Measurements from ENCODE around the gene DTNBP1.

- TF ChIP-seq CTCF (IDR thresholded peaks at IDR 0.05; ENCODE audit: extremely low read depth in 1 of 2, insufficient read depth in 1 of 2, low read depth in 1 of 2, low read length in 2 of 2), result peak in 1 of 2 donors; percentile 1
- TF ChIP-seq EZH2 (IDR thresholded peaks at IDR 0.05; ENCODE audit: borderline replicate concordance, low read depth, low read length, severe bottlenecking), result no peak
- TF ChIP-seq POLR2AphosphoS5 (IDR thresholded peaks at IDR 0.05; ENCODE audit: insufficient read depth, low read depth, low read length), result no peak
- TF ChIP-seq MYC (IDR thresholded peaks at IDR 0.05; ENCODE audit: low read depth, low read length), result no peak
- TF ChIP-seq POLR2A (IDR thresholded peaks at IDR 0.05; ENCODE audit: low read depth, low read length), result no peak
- no peak for TF ChIP-seq JUN (IDR thresholded peaks at IDR 0.05; ENCODE audit: borderline replicate concordance, insufficient read depth, insufficient read length, low read depth)
- TF ChIP-seq MAX (IDR thresholded peaks at IDR 0.05; ENCODE audit: insufficient read depth, insufficient read length), result no peak
- TF ChIP-seq GATA2 (IDR thresholded peaks at IDR 0.05; ENCODE audit: insufficient read depth, insufficient read length, low read depth, low read length), result no peak
- TF ChIP-seq FOS (IDR thresholded peaks at IDR 0.05; ENCODE audit: borderline replicate concordance, insufficient read depth, low read length), result no peak
These were observed 150.7 kb downstream of the DTNBP1 start for GRCh38 chr6:15512126-15512525.
